ENCODE measurements around the gene SEC61A2. TPM values are rescaled to one million over a fixed set of nuclear protein-coding genes. Genes with fewer than 3 reads are reported as not detected.

Gene SEC61A2
- total and polyA plus RNA-seq, 2 of the 8 experiments (the other 6 are each of a cell fraction or from before 2014, with no cell fraction given) = 18.2 to 19.2 TPM

GRCh38 chr10:12103802-12104201 is 25.7 kb upstream of the SEC61A2 start:
- no peak overlapping the region for H2BK20ac ChIP-seq (ENCODE audit: low read length)
- no peaks in the 10 kb centered on the region for H3K23me2 ChIP-seq (ENCODE audit: low read depth, low read length)
- H3K23ac ChIP-seq (ENCODE audit: insufficient read length) = no peak overlapping the region
- DNase-seq (ENCODE audit: low read depth in 1 of 2, low spot score in 2 of 2) (no peak), FAIRE-seq (no peak)
- ChIA-PET CTCF (ENCODE audit: partially characterized antibody) (no interaction called here), POLR2A (ENCODE audit: partially characterized antibody) (interaction anchor here (0.6 to 1.7 kb wide), 4 partner anchors 22 to 63 kb away, joined by 3 read pairs; no protein-coding TSS in a partner anchor)
- H3K14ac ChIP-seq (ENCODE audit: insufficient read length) = no peak overlapping the region
- H3K36me3 ChIP-seq (ENCODE audit: control insufficient read depth in 2 of 4, insufficient read depth in 4 of 4, low read length in 3 of 4) = peaks cover 15 to 84% (median 58%) of the 10 kb centered on the region in 4 experiments
- H4K5ac ChIP-seq (ENCODE audit: insufficient read length, low read depth, low read length) = no peak overlapping the region
- H2AK5ac ChIP-seq (ENCODE audit: low read depth, low read length) = no peak overlapping the region
- no peak overlapping the region for H3K56ac ChIP-seq (replicated peaks; ENCODE audit: insufficient read length, low read depth, low read length)
- WGBS, 2 experiments (ENCODE audit: extremely low coverage in 1 of 2, insufficient coverage in 1 of 2, insufficient read length in 1 of 2, insufficient replicate concordance in 2 of 2, low coverage in 1 of 2, low lambda C conversion rate in 2 of 2, missing lambda C conversion rate in 1 of 2) = 98% methylated on average over 4 of the region's 4 CpGs; no CpG with 5 or more reads in 1 of the 2 experiments
- H3K79me1 ChIP-seq (ENCODE audit: low read depth, low read length) = no peaks in the 10 kb centered on the region
- no peaks in the 10 kb centered on the region for H3K79me2 ChIP-seq (ENCODE audit: control insufficient read depth in 1 of 2, insufficient read depth in 2 of 2, low read length in 2 of 2)
- H4K8ac ChIP-seq (ENCODE audit: extremely low read depth, insufficient read depth, low read length) = no peak overlapping the region
- H3K4ac ChIP-seq (replicated peaks; ENCODE audit: insufficient read length, low read depth, low read length) = no peak overlapping the region
- no peak overlapping the region for H3K9ac ChIP-seq (replicated peaks in 1 of 4; ENCODE audit: extremely low read depth in 1 of 4, low read depth in 3 of 4, low read length in 3 of 4)
- peaks cover 2 to 4% of the 10 kb centered on the region in 2 experiments for H4K20me1 ChIP-seq (replicated peaks in 1 of 2; ENCODE audit: control insufficient read depth in 1 of 2, insufficient read depth in 2 of 2, low read length in 2 of 2)
- H3K27ac ChIP-seq (ENCODE audit: low read depth, low read length) = no peak overlapping the region
- no peak overlapping the region for H2BK5ac ChIP-seq (ENCODE audit: low read depth, low read length)
- no peak overlapping the region for H3K4me3 ChIP-seq (ENCODE audit: extremely low read depth in 1 of 4, insufficient read depth in 2 of 4, low read depth in 3 of 4, low read length in 4 of 4)
- H3K27me3 ChIP-seq (replicated peaks in 1 of 4; ENCODE audit: control insufficient read depth in 3 of 4, extremely low read depth in 1 of 4, insufficient read depth in 3 of 4, low read length in 3 of 4) = no peaks in the 10 kb centered on the region
- no peak overlapping the region for H2BK12ac ChIP-seq (ENCODE audit: low read depth, low read length)
- TF ChIP-seq JUND (IDR thresholded peaks at IDR 0.05; ENCODE audit: low read length) = no peak
- TF ChIP-seq CBX5 (IDR thresholded peaks at IDR 0.05; ENCODE audit: low read depth, low read length) = no peak
- no peak for TF ChIP-seq HDAC6 (IDR thresholded peaks at IDR 0.05; ENCODE audit: low read depth, low read length)
- no peak for TF ChIP-seq YY1 (IDR thresholded peaks at IDR 0.05; ENCODE audit: low read depth, low read length)
- no peak for TF ChIP-seq BCL11A (IDR thresholded peaks at IDR 0.05; ENCODE audit: low read depth in 2 of 2, low read length in 2 of 2)
- TF ChIP-seq MAFK (IDR thresholded peaks at IDR 0.05; ENCODE audit: low read depth, low read length) = no peak
- no peak for TF ChIP-seq PHF8 (conservative IDR thresholded peaks at IDR 0.05; ENCODE audit: low read depth, low read length)
- H2AFZ ChIP-seq (ENCODE audit: low read length) = no peak overlapping the region
- H2BK120ac ChIP-seq (replicated peaks; ENCODE audit: low read depth, low read length) = no peak overlapping the region
- H3K18ac ChIP-seq (ENCODE audit: extremely low read depth, low read length) = no peak overlapping the region
- H4K91ac ChIP-seq (replicated peaks; ENCODE audit: insufficient read length, low read length) = no peak overlapping the region
- H3K9me3 ChIP-seq (ENCODE audit: insufficient read depth in 2 of 2, low read depth in 1 of 2, low read length in 1 of 2) = no peaks in the 10 kb centered on the region
- no peaks in the 10 kb centered on the region for H3K4me1 ChIP-seq (replicated peaks in 1 of 4; ENCODE audit: control insufficient read depth in 3 of 4, insufficient read depth in 4 of 4, low read length in 3 of 4)
- H3K4me2 ChIP-seq (ENCODE audit: insufficient read depth in 1 of 2, low read depth in 2 of 2, low read length in 2 of 2) = no peak overlapping the region
- no peak overlapping the region for H2BK15ac ChIP-seq (ENCODE audit: low read length)

Measured in H1 (cell line).